ENCODE data around the gene RUFY3.
"Not testable (repeated sequence)": the region's sequence is repeated elsewhere in the genome, so short reads cannot be mapped to it uniquely, and the experiment has no call there.

RUFY3 gene

GRCh38 chr4:70761276-70761816 lies 39.6 kb downstream of the RUFY3 start:
- H3K4me3 ChIP-seq (ENCODE audit: low read depth in 1 of 2, low read length in 1 of 2): no peak overlapping the region
- TF ChIP-seq CTCF (IDR thresholded peaks at IDR 0.05): no peak
- H3K27ac ChIP-seq: no peak overlapping the region
- H3K36me3 ChIP-seq: no peaks in the 10 kb centered on the region
- H3K4me1 ChIP-seq (ENCODE audit: control insufficient read depth in 1 of 2, insufficient read depth in 1 of 2, low read depth in 1 of 2, low read length in 1 of 2): no peaks in the 10 kb centered on the region
- H3K27me3 ChIP-seq: no peaks in the 10 kb centered on the region
- no peaks in the 10 kb centered on the region for H3K9me3 ChIP-seq

GRCh38 chr4:70765368-70765767 lies 43.6 kb downstream of the RUFY3 start:
- H3K27me3 ChIP-seq: no peaks in the 10 kb centered on the region
- no peak overlapping the region for H3K4me3 ChIP-seq (ENCODE audit: low read depth in 1 of 2, low read length in 1 of 2)
- H3K9me3 ChIP-seq: no peaks in the 10 kb centered on the region
- no peaks in the 10 kb centered on the region for H3K36me3 ChIP-seq
- no peaks in the 10 kb centered on the region for H3K4me1 ChIP-seq (ENCODE audit: control insufficient read depth in 1 of 2, insufficient read depth in 1 of 2, low read depth in 1 of 2, low read length in 1 of 2)
- no peak overlapping the region for H3K27ac ChIP-seq
- no peak for TF ChIP-seq CTCF (IDR thresholded peaks at IDR 0.05)

GRCh38 chr4:70768301-70768948 lies 46.7 kb downstream of the RUFY3 start:
- Histone ChIP-seq H3K27me3 (no peaks in the 10 kb centered on the region), H3K9me3 (no peaks in the 10 kb centered on the region), H3K36me3 (no peaks in the 10 kb centered on the region), H3K27ac (no peak overlapping the region), H3K4me1 (ENCODE audit: control insufficient read depth in 1 of 2, insufficient read depth in 1 of 2, low read depth in 1 of 2, low read length in 1 of 2) (peaks cover 0 to 3% of the 10 kb centered on the region in 2 experiments), H3K4me3 (ENCODE audit: low read depth in 1 of 2, low read length in 1 of 2) (no peak overlapping the region)
- no peak for TF ChIP-seq CTCF (IDR thresholded peaks at IDR 0.05)

DNA sequence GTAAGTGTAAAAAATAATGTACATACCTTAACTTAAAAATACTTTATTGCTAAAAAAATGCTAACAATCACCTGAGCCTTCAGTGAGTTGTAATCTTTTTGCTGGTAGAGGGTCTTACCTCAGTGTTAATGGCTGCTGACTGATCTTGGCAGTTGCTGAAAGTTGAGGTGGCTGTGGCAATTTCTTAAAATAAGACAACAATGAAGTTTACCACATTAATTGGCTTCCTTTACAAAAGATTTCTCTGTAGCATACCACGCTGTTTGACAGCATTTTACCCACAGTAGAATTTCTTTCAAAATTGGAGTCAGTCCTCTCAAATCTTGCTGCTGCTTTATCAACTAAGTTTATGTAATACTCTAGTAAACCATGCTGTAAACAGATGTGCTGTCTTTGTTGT lies 47.6 kb downstream of the RUFY3 start:
- not testable (repeated sequence) for H3K4me1 ChIP-seq (ENCODE audit: control insufficient read depth in 1 of 2, insufficient read depth in 1 of 2, low read depth in 1 of 2, low read length in 1 of 2); H3K9me3 ChIP-seq; H3K27ac ChIP-seq; H3K36me3 ChIP-seq; H3K27me3 ChIP-seq; H3K4me3 ChIP-seq (ENCODE audit: low read depth in 1 of 2, low read length in 1 of 2)

GRCh38 chr4:70772929-70773555 lies 51.3 kb downstream of the RUFY3 start:
- TF ChIP-seq CTCF (IDR thresholded peaks at IDR 0.05): no peak
- H3K36me3 ChIP-seq: no peaks in the 10 kb centered on the region
- no peak overlapping the region for H3K4me3 ChIP-seq (ENCODE audit: low read depth in 1 of 2, low read length in 1 of 2)
- H3K27ac ChIP-seq: no peak overlapping the region
- H3K27me3 ChIP-seq: no peaks in the 10 kb centered on the region
- no peaks in the 10 kb centered on the region for H3K9me3 ChIP-seq
- H3K4me1 ChIP-seq (ENCODE audit: control insufficient read depth in 1 of 2, insufficient read depth in 1 of 2, low read depth in 1 of 2, low read length in 1 of 2): peaks cover 0 to 3% of the 10 kb centered on the region in 2 experiments

- H3K27ac ChIP-seq: no peak overlapping the region
- TF ChIP-seq CTCF (IDR thresholded peaks at IDR 0.05): no peak
- H3K4me3 ChIP-seq (ENCODE audit: low read depth in 1 of 2, low read length in 1 of 2): no peak overlapping the region
- H3K9me3 ChIP-seq: no peaks in the 10 kb centered on the region
- no peaks in the 10 kb centered on the region for H3K27me3 ChIP-seq
- no peaks in the 10 kb centered on the region for H3K4me1 ChIP-seq (ENCODE audit: control insufficient read depth in 1 of 2, insufficient read depth in 1 of 2, low read depth in 1 of 2, low read length in 1 of 2)
- no peaks in the 10 kb centered on the region for H3K36me3 ChIP-seq
Observed at GRCh38 chr4:70778888-70779422, 57.2 kb downstream of the RUFY3 start.
